Measurements from ENCODE around the gene C19orf73.

The C19orf73 gene

DNA sequence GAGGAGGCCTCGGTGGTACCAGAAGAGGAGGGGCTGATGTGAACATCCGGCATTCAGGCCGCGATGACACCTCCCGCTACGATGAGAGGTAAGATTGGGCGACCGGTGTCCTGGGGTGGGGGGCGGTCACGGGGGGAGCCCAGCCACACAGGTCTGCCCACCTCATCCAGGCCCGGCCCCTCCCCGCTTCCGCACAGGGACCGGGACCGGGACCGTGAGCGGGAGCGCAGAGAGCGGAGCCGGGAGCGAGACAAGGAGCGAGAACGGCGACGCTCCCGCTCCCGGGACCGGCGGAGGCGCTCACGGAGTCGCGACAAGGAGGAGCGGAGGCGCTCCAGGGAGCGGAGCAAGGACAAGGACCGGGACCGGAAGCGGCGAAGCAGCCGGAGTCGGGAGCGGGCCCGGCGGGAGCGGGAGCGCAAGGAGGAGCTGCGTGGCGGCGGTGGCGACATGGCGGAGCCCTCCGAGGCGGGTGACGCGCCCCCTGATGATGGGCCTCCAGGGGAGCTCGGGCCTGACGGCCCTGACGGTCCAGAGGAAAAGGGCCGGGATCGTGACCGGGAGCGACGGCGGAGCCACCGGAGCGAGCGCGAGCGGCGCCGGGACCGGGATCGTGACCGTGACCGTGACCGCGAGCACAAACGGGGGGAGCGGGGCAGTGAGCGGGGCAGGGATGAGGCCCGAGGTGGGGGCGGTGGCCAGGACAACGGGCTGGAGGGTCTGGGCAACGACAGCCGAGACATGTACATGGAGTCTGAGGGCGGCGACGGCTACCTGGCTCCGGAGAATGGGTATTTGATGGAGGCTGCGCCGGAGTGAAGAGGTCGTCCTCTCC, 11.1 kb downstream of the C19orf73 start:
- TF ChIP-seq SNAI2 (CRISPR knock-in tag; IDR thresholded peaks at IDR 0.05) (no peak), CSDC2 (CRISPR knock-in tag; IDR thresholded peaks at IDR 0.05) (no peak), ZC3H10 (CRISPR knock-in tag; IDR thresholded peaks at IDR 0.05) (no peak), ESRRG (CRISPR knock-in tag; IDR thresholded peaks at IDR 0.05) (no peak), PPARA (CRISPR knock-in tag; IDR thresholded peaks at IDR 0.05; ENCODE audit: borderline replicate concordance) (no peak), ZNF565 (CRISPR knock-in tag; conservative IDR thresholded peaks at IDR 0.05; ENCODE audit: low read depth) (no peak), TSHZ2 (CRISPR knock-in tag; IDR thresholded peaks at IDR 0.05) (no peak), ZNF70 (CRISPR knock-in tag; IDR thresholded peaks at IDR 0.05) (no peak), OSR1 (CRISPR knock-in tag; IDR thresholded peaks at IDR 0.05) (no peak), GLIS3 (CRISPR knock-in tag; IDR thresholded peaks at IDR 0.05) (no peak), ZFP30 (CRISPR knock-in tag; IDR thresholded peaks at IDR 0.05) (no peak), TCF4 (CRISPR knock-in tag; IDR thresholded peaks at IDR 0.05; ENCODE audit: borderline replicate concordance) (no peak)
- TF ChIP-seq, protein P1, sequence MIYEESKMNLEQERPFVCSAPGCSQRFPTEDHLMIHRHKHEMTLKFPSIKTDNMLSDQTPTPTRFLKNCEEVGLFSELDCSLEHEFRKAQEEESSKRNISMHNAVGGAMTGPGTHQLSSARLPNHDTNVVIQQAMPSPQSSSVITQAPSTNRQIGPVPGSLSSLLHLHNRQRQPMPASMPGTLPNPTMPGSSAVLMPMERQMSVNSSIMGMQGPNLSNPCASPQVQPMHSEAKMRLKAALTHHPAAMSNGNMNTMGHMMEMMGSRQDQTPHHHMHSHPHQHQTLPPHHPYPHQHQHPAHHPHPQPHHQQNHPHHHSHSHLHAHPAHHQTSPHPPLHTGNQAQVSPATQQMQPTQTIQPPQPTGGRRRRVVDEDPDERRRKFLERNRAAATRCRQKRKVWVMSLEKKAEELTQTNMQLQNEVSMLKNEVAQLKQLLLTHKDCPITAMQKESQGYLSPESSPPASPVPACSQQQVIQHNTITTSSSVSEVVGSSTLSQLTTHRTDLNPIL (CRISPR knock-in tag; IDR thresholded peaks at IDR 0.05; ENCODE audit: low read depth): no peak
- TF ChIP-seq, protein P2, sequence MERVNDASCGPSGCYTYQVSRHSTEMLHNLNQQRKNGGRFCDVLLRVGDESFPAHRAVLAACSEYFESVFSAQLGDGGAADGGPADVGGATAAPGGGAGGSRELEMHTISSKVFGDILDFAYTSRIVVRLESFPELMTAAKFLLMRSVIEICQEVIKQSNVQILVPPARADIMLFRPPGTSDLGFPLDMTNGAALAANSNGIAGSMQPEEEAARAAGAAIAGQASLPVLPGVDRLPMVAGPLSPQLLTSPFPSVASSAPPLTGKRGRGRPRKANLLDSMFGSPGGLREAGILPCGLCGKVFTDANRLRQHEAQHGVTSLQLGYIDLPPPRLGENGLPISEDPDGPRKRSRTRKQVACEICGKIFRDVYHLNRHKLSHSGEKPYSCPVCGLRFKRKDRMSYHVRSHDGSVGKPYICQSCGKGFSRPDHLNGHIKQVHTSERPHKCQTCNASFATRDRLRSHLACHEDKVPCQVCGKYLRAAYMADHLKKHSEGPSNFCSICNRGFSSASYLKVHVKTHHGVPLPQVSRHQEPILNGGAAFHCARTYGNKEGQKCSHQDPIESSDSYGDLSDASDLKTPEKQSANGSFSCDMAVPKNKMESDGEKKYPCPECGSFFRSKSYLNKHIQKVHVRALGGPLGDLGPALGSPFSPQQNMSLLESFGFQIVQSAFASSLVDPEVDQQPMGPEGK (CRISPR knock-in tag; IDR thresholded peaks at IDR 0.05; ENCODE audit: borderline replicate concordance): no peak
- TF ChIP-seq, protein P3, sequence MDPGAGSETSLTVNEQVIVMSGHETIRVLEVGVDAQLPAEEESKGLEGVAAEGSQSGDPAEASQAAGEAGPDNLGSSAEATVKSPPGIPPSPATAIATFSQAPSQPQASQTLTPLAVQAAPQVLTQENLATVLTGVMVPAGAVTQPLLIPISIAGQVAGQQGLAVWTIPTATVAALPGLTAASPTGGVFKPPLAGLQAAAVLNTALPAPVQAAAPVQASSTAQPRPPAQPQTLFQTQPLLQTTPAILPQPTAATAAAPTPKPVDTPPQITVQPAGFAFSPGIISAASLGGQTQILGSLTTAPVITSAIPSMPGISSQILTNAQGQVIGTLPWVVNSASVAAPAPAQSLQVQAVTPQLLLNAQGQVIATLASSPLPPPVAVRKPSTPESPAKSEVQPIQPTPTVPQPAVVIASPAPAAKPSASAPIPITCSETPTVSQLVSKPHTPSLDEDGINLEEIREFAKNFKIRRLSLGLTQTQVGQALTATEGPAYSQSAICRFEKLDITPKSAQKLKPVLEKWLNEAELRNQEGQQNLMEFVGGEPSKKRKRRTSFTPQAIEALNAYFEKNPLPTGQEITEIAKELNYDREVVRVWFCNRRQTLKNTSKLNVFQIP (CRISPR knock-in tag; IDR thresholded peaks at IDR 0.05; ENCODE audit: borderline replicate concordance, low read depth): no peak
- TF ChIP-seq, protein P4, sequence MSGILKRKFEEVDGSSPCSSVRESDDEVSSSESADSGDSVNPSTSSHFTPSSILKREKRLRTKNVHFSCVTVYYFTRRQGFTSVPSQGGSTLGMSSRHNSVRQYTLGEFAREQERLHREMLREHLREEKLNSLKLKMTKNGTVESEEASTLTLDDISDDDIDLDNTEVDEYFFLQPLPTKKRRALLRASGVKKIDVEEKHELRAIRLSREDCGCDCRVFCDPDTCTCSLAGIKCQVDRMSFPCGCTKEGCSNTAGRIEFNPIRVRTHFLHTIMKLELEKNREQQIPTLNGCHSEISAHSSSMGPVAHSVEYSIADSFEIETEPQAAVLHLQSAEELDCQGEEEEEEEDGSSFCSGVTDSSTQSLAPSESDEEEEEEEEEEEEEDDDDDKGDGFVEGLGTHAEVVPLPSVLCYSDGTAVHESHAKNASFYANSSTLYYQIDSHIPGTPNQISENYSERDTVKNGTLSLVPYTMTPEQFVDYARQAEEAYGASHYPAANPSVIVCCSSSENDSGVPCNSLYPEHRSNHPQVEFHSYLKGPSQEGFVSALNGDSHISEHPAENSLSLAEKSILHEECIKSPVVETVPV (CRISPR knock-in tag; IDR thresholded peaks at IDR 0.05): no peak
- no peak for ATAC-seq

DNA sequence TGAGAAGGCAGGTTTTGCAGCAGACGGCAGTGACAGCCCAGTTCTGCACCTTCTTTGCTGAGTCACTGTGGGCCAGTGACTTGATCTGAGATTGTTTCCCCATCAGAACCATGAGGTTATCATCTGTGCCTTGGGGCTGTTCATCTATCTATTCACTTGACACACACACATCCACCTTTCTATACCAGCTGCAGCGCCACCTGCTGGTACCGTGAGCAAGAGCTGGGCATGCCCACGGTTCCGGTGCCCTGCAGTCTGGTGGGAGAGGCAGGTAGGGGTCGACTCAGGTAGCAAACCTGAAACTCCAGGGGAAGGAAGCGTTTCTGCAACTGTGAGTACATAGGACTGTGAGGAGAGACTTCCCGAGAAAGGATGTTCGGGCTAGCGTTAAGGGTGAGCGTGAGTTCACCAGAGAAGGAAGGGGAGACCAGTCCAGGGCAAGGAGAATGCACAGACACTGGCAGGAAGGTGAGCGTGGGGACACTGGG, 12.3 kb downstream of the C19orf73 start:
- TF ChIP-seq ZFP30 (CRISPR knock-in tag; IDR thresholded peaks at IDR 0.05) (no peak), ZC3H10 (CRISPR knock-in tag; IDR thresholded peaks at IDR 0.05) (no peak), GLIS3 (CRISPR knock-in tag; IDR thresholded peaks at IDR 0.05) (no peak), TSHZ2 (CRISPR knock-in tag; IDR thresholded peaks at IDR 0.05) (no peak), ISL1 (CRISPR knock-in tag; IDR thresholded peaks at IDR 0.05) (no peak), ZNF70 (CRISPR knock-in tag; IDR thresholded peaks at IDR 0.05) (no peak)
- ATAC-seq: peak; percentile 68
